Small intestine (tissue), 16 donors: ENCODE measurements around the gene SYNGAP1. TPM values are rescaled to one million over a fixed set of nuclear protein-coding genes. Genes with fewer than 3 reads are reported as not detected.
"Not testable (repeated sequence)": the region's sequence is repeated elsewhere in the genome, so short reads cannot be mapped to it uniquely, and the experiment has no call there.

Experiments
- DNase-seq, 2 donors: peaks; one replicate each; pipeline versions ENCODE4 v3.0.0 to v3.0.0-alpha.2; 2013
- FAIRE-seq: peaks from 2 replicates; lab custom pipeline; 2012; peaks lifted over from hg19 to GRCh38; lab: Jason Lieb, UNC
- H3K27ac ChIP-seq, 3 donors: one replicate each; pipeline ENCODE4 v1.5.1; 2013; ENCODE audit warnings: low read length in 2 of 3, mild to moderate bottlenecking in 2 of 3, control low read depth in 1 of 3, inconsistent platforms in 1 of 3, low read depth in 1 of 3, moderate library complexity in 1 of 3
- H3K27me3 ChIP-seq, 3 donors: one replicate each; pipeline ENCODE4 v1.6.1; 2013; ENCODE audit warnings: low read length in 3 of 3, inconsistent platforms in 1 of 3; ENCODE audit not compliant: control insufficient read depth in 3 of 3, insufficient read depth in 3 of 3
- H3K36me3 ChIP-seq, 3 donors: one replicate each; pipeline ENCODE4 v1.6.1; 2013; ENCODE audit warnings: low read length in 3 of 3, inconsistent platforms in 1 of 3, low read depth in 1 of 3, mild to moderate bottlenecking in 1 of 3, moderate library complexity in 1 of 3; ENCODE audit not compliant: control insufficient read depth in 3 of 3, insufficient read depth in 2 of 3
- H3K4me1 ChIP-seq, 3 donors: one replicate each; pipeline ENCODE4 v1.6.1; 2013; ENCODE audit warnings: low read length in 2 of 3, inconsistent platforms in 1 of 3, low read depth in 1 of 3, mild to moderate bottlenecking in 1 of 3, moderate library complexity in 1 of 3; ENCODE audit not compliant: control insufficient read depth in 3 of 3, insufficient read depth in 2 of 3
- H3K4me3 ChIP-seq, 3 donors: one replicate each; pipeline ENCODE4 v1.5.1; 2013; ENCODE audit warnings: low read length in 3 of 3, control low read depth in 1 of 3, inconsistent platforms in 1 of 3, low read depth in 1 of 3, mild to moderate bottlenecking in 1 of 3, moderate library complexity in 1 of 3
- H3K9me3 ChIP-seq, 2 donors: one replicate each; pipeline ENCODE4 v1.6.1; 2013; ENCODE audit warnings: low read depth in 1 of 2, low read length in 1 of 2; ENCODE audit not compliant: control insufficient read depth in 2 of 2, insufficient read depth in 1 of 2
- WGBS, 3 donors: extraction: QIAGEN DNeasy Blood & Tissue Kit; methylation state at CpG; one replicate each; pipeline ENCODE4 v1.1.7; 2013; 5-methylcytosine and 5-hydroxymethylcytosine counted together
- long read RNA-seq, 10 donors: transcript quantifications; one replicate each; lab custom pipeline, GENCODE V29; 2026
- polyA plus RNA-seq, 4 donors: library from polyadenylated mRNA; stranded (reverse) in 3 of 4; unstranded in 1 of 4; fragments of 200-250 nt in 3 of 4; fragments of 120-200 nt in 1 of 4; gene quantifications; one replicate each; pipeline versions ENCODE4 v1.2.1 to v1.2.3, GENCODE V29; 2013
- donor health status: healthy with polysubstance abuse.
- donor health status: control.
- donor health status: control.
- donor health status: Bipolar disorder and iron deficiency.
- donor health status: healthy.

SYNGAP1 gene
- polyA plus RNA-seq = 10 to 100 TPM in 1 of 4 donors, 1 to 10 TPM in 2, under 1 TPM in 1; 0.89 to 16.6 (median 5.6) TPM
- long read RNA-seq, donor 1, partial matches to known transcripts = 0 of 1 reads
- long read RNA-seq, donor 1, other reads (novel, unspliced or antisense) = 0 of 1 reads
- long read RNA-seq, donor 2, partial matches to known transcripts = 0 of 1 reads
- long read RNA-seq, donor 2, other reads (novel, unspliced or antisense) = 0 of 1 reads
- long read RNA-seq, donor 3 = 0 reads
- long read RNA-seq, donor 4 = 0 reads
- long read RNA-seq, donor 5 = 0 reads
- long read RNA-seq, donor 6 = 0 reads
- long read RNA-seq, donor 7 = 0 reads
- long read RNA-seq, donor 8 = 0 reads
- long read RNA-seq, donor 9 = 0 reads
- long read RNA-seq, donor 10, partial matches to known transcripts = 0 of 1 reads
- long read RNA-seq, donor 10, other reads (novel, unspliced or antisense) = 0 of 1 reads

- FAIRE-seq = no peak
These were observed at the start of gene SYNGAP1 for GRCh38 chr6:33419580-33420490. SYNGAP1 (plus strand) TSS chr6:33420065; CDS start chr6:33420265, 200 bp downstream.

DNA sequence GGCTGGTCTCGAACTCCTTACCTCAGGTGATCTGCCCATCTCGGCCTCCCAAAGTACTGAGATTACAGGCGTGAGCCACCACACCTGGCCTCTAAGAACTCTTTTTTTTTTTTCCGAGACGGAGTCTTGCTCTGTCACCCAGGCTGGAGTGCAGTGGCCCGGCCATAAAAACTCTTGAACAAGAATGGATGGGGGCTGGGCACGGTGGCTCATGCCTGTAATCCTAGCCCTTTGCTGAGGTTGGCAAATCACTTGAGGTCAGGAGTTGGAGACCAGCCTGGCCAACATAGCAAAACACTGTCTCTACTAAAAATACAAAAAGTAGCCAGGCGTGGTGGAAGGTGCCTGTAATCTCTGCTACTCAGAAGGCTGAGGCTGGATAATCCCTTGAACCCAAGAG is 48.0 kb upstream of the SYNGAP1 start:
- WGBS, 3 donors = 88 to 94% (median 92%) methylated on average over 8 of the region's 8 CpGs
- H3K36me3 ChIP-seq, FAIRE-seq: not testable (repeated sequence)

More at GRCh38 chr6:33419580-33420490, at the start of gene SYNGAP1:
- H3K4me3 ChIP-seq = peak within 1 kb of the TSS in 1 of 3 donors; percentile 34
- WGBS, 3 donors = 6 to 10% (median 8%) methylated on average over 15 to 22 of the region's 22 CpGs
- no peaks in the 10 kb centered on the region for H3K9me3 ChIP-seq
- DNase-seq = peak in 1 of 2 donors; percentile 40
- H3K4me1 ChIP-seq = peaks cover 10 to 38% (median 10%) of the 10 kb centered on the region in 3 donors
- peaks cover 0 to 12% (median 0%) of the 10 kb centered on the region in 3 donors for H3K27me3 ChIP-seq
- peaks cover 0 to 17% (median 4%) of the 10 kb centered on the region in 3 donors for H3K36me3 ChIP-seq
- H3K27ac ChIP-seq = peak within 1 kb of the TSS in 2 of 3 donors; percentile 95 to 97

GRCh38 chr6:33372526-33373123 is 47.2 kb upstream of the SYNGAP1 start:
- no peaks in the 10 kb centered on the region for H3K36me3 ChIP-seq
- H3K4me1 ChIP-seq = no peaks in the 10 kb centered on the region
- no peaks in the 10 kb centered on the region for H3K27me3 ChIP-seq
- WGBS, 3 donors = 52 to 67% (median 60%) methylated on average over 5 of the region's 5 CpGs
- H3K9me3 ChIP-seq = no peaks in the 10 kb centered on the region
- no peak for FAIRE-seq
- no peak overlapping the region for H3K4me3 ChIP-seq
- no peak for DNase-seq
- no peak overlapping the region for H3K27ac ChIP-seq

More for the DNA sequence above, 48.0 kb upstream of the SYNGAP1 start:
- H3K4me1 ChIP-seq, H3K27me3 ChIP-seq, H3K27ac ChIP-seq, DNase-seq, H3K9me3 ChIP-seq, H3K4me3 ChIP-seq: not testable (repeated sequence)

GRCh38 chr6:33373960-33374910 is 45.6 kb upstream of the SYNGAP1 start:
- H3K27ac ChIP-seq = no peak overlapping the region
- no peaks in the 10 kb centered on the region for H3K27me3 ChIP-seq
- DNase-seq = no peak
- H3K36me3 ChIP-seq = no peaks in the 10 kb centered on the region
- FAIRE-seq = no peak
- no peak overlapping the region for H3K4me3 ChIP-seq
- WGBS, 3 donors = 70 to 74% (median 71%) methylated on average over 8 of the region's 8 CpGs
- H3K9me3 ChIP-seq = no peaks in the 10 kb centered on the region
- H3K4me1 ChIP-seq = no peaks in the 10 kb centered on the region

- H3K27ac ChIP-seq = peak overlapping the region in 1 of 3 donors; percentile 39
- H3K36me3 ChIP-seq = no peaks in the 10 kb centered on the region
- no peak for FAIRE-seq
- 30 to 40% (median 38%) methylated on average over 9 of the region's 9 CpGs for WGBS, 3 donors
- peak in 1 of 2 donors; percentile 32 for DNase-seq
- no peak overlapping the region for H3K4me3 ChIP-seq
- H3K27me3 ChIP-seq = no peaks in the 10 kb centered on the region
- H3K9me3 ChIP-seq = no peaks in the 10 kb centered on the region
- H3K4me1 ChIP-seq = no peaks in the 10 kb centered on the region
These were observed 44.7 kb upstream of the SYNGAP1 start for GRCh38 chr6:33375143-33375671.

DNA sequence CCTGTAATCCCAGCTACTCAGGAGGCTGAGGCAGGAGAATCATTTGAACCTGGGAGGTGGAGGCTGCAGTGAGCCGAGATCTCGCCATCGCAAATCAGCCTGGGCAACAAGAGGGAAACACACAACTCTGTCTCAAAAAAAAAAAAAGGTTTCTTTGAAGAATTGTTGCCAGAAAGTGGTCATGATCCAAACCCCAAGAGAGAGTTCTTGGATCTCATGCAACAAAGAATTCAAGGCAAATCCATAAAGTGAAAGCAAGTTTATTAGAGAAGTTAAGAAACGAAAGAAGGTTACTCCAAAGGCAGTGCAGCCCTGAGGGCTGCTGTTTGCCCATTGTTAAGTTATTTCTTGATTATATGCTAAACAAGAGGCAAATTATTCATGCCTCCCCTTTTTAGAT is 42.7 kb upstream of the SYNGAP1 start:
- no peaks in the 10 kb centered on the region for H3K4me1 ChIP-seq
- FAIRE-seq (no peak), DNase-seq (no peak)
- no peaks in the 10 kb centered on the region for H3K36me3 ChIP-seq
- no peak overlapping the region for H3K27ac ChIP-seq
- 79 to 91% (median 89%) methylated on average over 4 of the region's 4 CpGs for WGBS, 3 donors
- H3K4me3 ChIP-seq = no peak overlapping the region
- no peaks in the 10 kb centered on the region for H3K27me3 ChIP-seq
- no peaks in the 10 kb centered on the region for H3K9me3 ChIP-seq

GRCh38 chr6:33379184-33379583 is 40.7 kb upstream of the SYNGAP1 start:
- not testable (repeated sequence) for H3K36me3 ChIP-seq, H3K4me3 ChIP-seq, FAIRE-seq, H3K27me3 ChIP-seq, H3K4me1 ChIP-seq, H3K27ac ChIP-seq, H3K9me3 ChIP-seq, DNase-seq
- 93 to 95% (median 94%) methylated on average over 10 of the region's 10 CpGs for WGBS, 3 donors
